ENCODE measurements around the gene CEACAM6.
"Not testable (repeated sequence)": the region's sequence is repeated elsewhere in the genome, so short reads cannot be mapped to it uniquely, and the experiment has no call there.

CEACAM6 gene

GRCh38 chr19:41748012-41748411 lies 7.3 kb upstream of the CEACAM6 start:
- no peak for DNase-seq (ENCODE audit: low spot score)

DNA sequence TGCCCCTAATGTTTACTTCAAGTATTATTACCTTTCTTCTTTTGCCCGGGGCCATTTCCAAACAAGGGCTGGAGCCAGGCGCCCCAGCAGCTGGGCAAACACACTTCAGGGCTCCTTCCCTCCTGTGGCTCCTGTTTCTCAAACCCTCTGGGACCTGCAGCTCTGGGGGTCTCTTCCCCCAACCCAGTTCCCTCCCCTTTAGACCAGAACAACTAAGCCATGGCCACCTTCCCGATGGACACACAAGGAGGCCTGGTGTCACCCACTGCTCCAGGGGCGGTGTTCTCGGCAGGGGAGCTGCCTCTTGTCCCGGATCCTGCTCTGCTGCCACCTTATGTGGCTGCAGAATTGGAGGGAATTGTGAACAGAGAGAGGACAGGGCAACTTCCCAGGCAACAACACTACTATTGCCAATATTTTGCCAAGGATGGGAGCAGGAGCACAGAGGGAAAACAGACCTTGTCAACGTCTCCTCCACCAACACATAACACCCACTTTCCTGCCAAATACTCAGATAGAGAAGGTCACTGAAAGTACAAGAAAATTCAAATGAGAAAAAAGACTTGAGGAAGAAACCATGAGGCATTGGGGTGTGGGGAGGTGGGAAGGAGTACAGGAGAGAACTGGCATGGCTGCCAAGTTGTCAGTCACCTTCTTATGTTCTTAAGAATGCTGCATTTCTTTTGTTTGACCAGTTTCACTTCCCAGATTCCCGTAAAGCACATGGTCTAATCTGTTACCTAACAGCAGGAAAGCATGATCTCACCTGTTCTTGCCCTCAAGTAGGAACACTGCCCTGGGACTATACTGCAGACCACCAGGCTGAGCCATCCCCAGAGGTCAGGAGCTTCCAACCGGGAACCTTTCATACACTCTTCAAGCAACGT lies 4.8 kb upstream of the CEACAM6 start:
- DNase-seq (ENCODE audit: low spot score): not testable (repeated sequence)

DNA sequence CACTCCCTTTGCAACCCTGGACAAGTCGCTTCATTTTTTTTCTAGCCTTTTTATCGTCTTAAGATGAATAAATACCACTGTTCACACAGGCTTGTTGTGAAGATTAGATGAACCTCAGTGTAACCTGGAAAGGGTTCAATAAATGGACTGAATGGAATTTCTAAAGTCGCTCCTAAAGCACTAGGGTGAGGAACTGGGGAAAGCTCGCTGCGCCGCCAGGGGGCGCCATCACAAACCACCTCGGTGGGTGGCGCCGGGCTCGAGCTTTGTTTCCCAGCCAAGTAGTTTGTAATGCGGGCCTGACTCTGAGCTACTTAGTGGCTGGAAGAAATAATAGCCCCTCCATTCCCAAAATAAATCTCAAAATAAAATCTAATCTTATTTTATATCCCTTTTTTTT lies 2.2 kb upstream of the CEACAM6 start:
- DNase-seq (ENCODE audit: low spot score): peak; percentile 42

DNA sequence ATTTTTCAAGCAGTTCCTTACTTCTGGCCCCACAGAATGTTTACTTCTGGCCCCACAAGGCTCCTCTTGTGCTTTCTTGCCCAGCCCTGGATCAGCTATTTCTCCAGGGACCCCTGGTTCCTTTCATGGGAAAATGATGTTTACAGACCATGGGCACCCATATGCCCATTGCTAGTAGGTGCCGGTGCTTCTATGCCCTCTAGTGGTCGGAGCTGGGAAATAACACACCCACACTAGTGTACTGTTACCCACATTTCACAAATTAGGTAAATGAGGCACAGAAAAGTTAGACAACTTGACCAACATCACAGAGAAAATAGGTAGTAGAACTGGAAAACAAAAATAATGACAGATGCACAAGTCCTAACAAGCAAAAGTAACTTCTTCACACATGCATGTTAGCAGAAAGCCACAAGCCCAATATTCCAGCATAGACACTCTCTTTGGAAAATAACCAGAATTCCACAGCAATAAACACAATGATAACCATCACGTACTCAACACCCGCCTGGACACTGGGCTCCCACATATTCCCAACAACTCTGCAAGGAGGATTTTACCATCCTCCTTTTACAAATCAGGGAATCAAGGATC lies 1.3 kb upstream of the CEACAM6 start:
- DNase-seq (ENCODE audit: low spot score): peak; percentile 26

DNA sequence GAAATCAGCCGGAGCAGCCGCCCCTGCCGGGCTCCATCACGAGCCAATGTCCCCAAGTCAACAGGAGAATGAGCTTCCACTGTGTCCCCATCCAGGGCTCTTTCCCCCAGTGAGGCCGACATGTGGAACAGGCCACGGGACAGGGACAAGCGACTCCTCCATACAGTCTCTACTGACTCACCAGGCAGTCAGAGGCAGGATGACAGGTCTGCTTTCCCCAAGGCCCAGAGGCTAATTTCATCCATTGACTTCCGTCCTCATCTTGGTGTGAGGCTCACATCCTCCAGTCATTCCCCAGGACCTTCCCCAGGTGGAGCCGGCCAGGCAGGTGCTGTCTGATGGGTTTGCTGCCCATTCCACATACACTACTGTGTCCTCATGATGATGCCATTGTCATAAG lies 3.5 kb downstream of the CEACAM6 start:
- DNase-seq (ENCODE audit: low spot score): no peak

GRCh38 chr19:41767115-41767514 lies 11.8 kb downstream of the CEACAM6 start:
- DNase-seq (ENCODE audit: low spot score): no peak

GRCh38 chr19:41768105-41768504 lies 12.8 kb downstream of the CEACAM6 start:
- not testable (repeated sequence) for DNase-seq (ENCODE audit: low spot score)

GRCh38 chr19:41769608-41770007 lies 14.3 kb downstream of the CEACAM6 start:
- DNase-seq (ENCODE audit: low spot score): no peak

DNA sequence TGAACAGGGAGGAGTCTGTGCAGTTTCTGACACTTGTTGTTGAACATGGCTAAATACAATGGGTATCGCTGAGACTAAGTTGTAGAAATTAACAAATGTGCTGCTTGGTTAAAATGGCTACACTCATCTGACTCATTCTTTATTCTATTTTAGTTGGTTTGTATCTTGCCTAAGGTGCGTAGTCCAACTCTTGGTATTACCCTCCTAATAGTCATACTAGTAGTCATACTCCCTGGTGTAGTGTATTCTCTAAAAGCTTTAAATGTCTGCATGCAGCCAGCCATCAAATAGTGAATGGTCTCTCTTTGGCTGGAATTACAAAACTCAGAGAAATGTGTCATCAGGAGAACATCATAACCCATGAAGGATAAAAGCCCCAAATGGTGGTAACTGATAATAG lies 16.1 kb downstream of the CEACAM6 start:
- no peak for DNase-seq (ENCODE audit: low spot score)

- no peak for DNase-seq (ENCODE audit: low spot score)
These were observed 19.2 kb downstream of the CEACAM6 start for GRCh38 chr19:41774515-41774980.

GRCh38 chr19:41776700-41777099 lies 21.4 kb downstream of the CEACAM6 start:
- DNase-seq (ENCODE audit: low spot score): no peak

- DNase-seq (ENCODE audit: low spot score): no peak
These were observed 28.3 kb downstream of the CEACAM6 start for GRCh38 chr19:41783612-41784011.

- DNase-seq (ENCODE audit: low spot score): no peak
These were observed 29.0 kb downstream of the CEACAM6 start for GRCh38 chr19:41784312-41784711.

GRCh38 chr19:41784743-41785142 lies 29.4 kb downstream of the CEACAM6 start:
- DNase-seq (ENCODE audit: low spot score): no peak

- peak; percentile 49 for DNase-seq (ENCODE audit: low spot score)
These were observed 30.3 kb downstream of the CEACAM6 start for GRCh38 chr19:41785653-41786052.

DNA sequence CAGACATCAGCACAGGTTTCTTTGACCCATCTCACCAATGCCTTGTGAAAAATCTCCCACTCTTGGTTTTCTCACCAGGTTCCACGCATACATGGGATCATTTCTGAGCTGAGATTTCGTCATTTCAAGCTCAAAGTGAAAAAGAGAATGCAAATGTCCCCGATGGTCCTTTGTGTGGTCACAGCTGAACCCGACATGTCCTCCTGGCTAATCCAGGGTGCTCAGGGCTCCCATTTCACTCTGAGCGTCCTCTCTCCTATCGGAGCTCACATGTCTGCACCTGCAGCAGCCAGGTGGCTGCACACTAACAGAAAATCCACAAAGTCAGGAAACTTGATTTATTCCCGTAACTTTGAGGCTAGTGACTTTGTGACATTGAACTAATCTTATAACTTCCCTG lies 31.7 kb downstream of the CEACAM6 start:
- no peak for DNase-seq (ENCODE audit: low spot score)

- DNase-seq (ENCODE audit: low spot score): not testable (repeated sequence)
These were observed 33.2 kb downstream of the CEACAM6 start for GRCh38 chr19:41788518-41788917.

DNA sequence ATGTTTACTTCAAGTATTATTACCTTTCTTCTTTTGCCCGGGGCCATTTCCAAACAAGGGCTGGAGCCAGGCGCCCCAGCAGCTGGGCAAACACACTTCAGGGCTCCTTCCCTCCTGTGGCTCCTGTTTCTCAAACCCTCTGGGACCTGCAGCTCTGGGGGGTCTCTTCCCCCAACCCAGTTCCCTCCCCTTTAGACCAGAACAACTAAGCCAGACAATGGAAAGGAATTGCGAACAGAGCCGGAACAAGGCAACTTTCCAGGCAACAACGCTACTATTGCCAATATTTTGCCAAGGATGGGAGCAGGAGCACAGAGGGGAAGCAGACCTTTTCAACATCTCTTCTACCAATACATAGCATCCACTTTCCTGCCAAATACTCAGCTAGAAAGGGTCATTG lies 33.7 kb downstream of the CEACAM6 start:
- not testable (repeated sequence) for DNase-seq (ENCODE audit: low spot score)

GRCh38 chr19:41792513-41793413 lies 37.4 kb downstream of the CEACAM6 start:
- peak; percentile 26 for DNase-seq (ENCODE audit: low spot score)

DNA sequence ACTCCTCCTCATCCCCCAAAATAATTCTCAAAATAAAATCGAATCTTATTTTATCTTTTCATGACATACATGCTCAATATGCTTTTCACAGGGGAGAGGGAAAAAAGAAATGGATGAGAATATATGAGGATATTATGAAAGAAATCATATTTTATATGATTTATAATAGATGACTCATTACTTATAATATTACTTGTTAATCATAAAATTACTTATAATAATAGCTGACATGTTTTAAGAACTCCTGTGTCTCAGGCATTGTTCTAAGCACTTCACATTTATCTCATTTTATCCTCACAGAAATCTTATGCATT lies 38.0 kb downstream of the CEACAM6 start:
- no peak for DNase-seq (ENCODE audit: low spot score)

DNA sequence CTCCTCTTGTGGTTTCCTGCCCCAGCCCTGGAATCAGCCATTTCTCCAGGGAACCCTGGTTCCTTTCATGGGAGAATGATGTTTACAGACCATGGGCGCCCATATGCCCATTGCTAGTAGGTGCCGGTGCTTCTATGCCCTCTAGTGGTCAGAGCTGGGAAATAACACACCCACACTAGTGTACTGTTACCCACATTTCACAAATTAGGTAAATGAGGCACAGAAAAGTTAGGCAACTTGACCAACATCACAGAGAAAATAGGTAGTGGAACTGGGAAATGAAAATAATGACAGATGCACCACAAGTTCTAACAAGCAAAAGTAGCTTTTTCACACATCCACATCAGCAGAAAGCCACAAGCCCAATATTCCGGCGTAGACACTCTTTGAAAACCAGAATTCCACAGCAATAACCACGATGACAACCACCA lies 39.7 kb downstream of the CEACAM6 start:
- peak; percentile 16 for DNase-seq (ENCODE audit: low spot score)

GRCh38 chr19:41796362-41796761 lies 41.0 kb downstream of the CEACAM6 start, which contains the start of gene CEACAM3:
TSS of gene CEACAM3 (plus strand) at chr19:41796587. CDS start at chr19:41796678, 91 bp downstream.
- no peak for DNase-seq (ENCODE audit: low spot score)
